ENCODE measurements around the gene CAMK2D. TPM values are rescaled to one million over a fixed set of nuclear protein-coding genes. Genes with fewer than 3 reads are reported as not detected.
"Not testable (repeated sequence)": the region's sequence is repeated elsewhere in the genome, so short reads cannot be mapped to it uniquely, and the experiment has no call there.

Gene CAMK2D
- total RNA-seq, result 10 to 100 TPM; 42.8 to 46.7 TPM

- peak within 1 kb of the TSS; percentile 97 for H3K27ac Mint-ChIP-seq
- no peaks in the 10 kb centered on the region for H3K9me3 Mint-ChIP-seq
- peak within 1 kb of the TSS; percentile 96 for H3K4me3 Mint-ChIP-seq
- H3K4me1 Mint-ChIP-seq, result peaks cover 41% of the 10 kb centered on the region
- DNase-seq, result peak; percentile 84
- H3K36me3 Mint-ChIP-seq, result peaks cover 31% of the 10 kb centered on the region
- no peaks in the 10 kb centered on the region for H3K27me3 Mint-ChIP-seq
These were observed at the start of gene CAMK2D for GRCh38 chr4:113761620-113762185. Gene CAMK2D, minus strand, starts transcription at chr4:113761738. Its CDS starts 670 bp downstream, at chr4:113761068.

DNA sequence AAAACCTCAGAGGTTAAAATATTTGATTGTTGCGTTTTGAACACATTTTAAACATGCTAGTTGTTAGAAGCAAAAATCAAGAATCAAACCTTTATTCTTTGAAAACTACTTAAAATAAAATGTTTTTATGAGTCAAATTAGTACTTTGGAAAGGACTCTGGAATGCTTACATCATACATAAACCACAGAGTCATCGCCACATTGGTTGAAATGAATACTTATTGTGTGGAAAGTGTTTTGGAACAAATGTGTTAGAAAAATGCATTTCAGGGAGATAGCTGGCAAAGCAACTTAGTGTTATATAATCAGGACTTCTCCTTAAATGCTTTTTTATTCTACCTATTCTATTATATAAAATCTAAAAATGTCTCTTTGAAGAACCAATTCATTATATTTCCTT is 49.4 kb upstream of the CAMK2D start:
- H3K4me3 Mint-ChIP-seq, result no peak overlapping the region
- peaks cover 11% of the 10 kb centered on the region for H3K4me1 Mint-ChIP-seq
- no peaks in the 10 kb centered on the region for H3K27me3 Mint-ChIP-seq
- H3K27ac Mint-ChIP-seq, result no peak overlapping the region
- no peaks in the 10 kb centered on the region for H3K9me3 Mint-ChIP-seq
- H3K36me3 Mint-ChIP-seq, result no peaks in the 10 kb centered on the region
- DNase-seq, result no peak

DNA sequence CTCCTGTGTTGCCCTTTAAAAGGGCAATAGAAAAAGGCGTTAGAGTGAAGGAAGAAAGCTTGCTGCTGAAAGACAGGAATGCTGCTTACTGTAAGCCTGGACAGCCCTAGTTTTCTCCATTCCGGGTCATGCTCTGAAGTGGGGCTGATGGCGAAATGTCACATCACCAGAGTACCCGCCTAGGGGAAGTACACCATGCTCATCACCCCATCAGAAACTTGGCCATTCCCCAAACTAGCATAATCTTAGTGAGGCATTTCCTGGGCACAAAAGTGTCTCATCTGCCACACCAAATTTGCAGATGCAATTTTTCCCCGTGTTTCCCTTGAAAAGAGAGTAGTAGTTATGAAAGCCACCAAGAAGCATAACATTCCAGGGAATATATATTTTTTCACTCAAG is 47.8 kb upstream of the CAMK2D start:
- H3K9me3 Mint-ChIP-seq, result peaks cover 3% of the 10 kb centered on the region
- H3K36me3 Mint-ChIP-seq, result no peaks in the 10 kb centered on the region
- no peaks in the 10 kb centered on the region for H3K27me3 Mint-ChIP-seq
- H3K27ac Mint-ChIP-seq, result no peak overlapping the region
- peaks cover 9% of the 10 kb centered on the region for H3K4me1 Mint-ChIP-seq
- no peak for DNase-seq
- no peak overlapping the region for H3K4me3 Mint-ChIP-seq

GRCh38 chr4:113806850-113807249 is 45.3 kb upstream of the CAMK2D start:
- Mint-ChIP-seq H3K4me3 (no peak overlapping the region), H3K36me3 (no peaks in the 10 kb centered on the region), H3K9me3 (peaks cover 6% of the 10 kb centered on the region), H3K27me3 (no peaks in the 10 kb centered on the region), H3K4me1 (peaks cover 9% of the 10 kb centered on the region), H3K27ac (no peak overlapping the region)
- DNase-seq, result no peak

DNA sequence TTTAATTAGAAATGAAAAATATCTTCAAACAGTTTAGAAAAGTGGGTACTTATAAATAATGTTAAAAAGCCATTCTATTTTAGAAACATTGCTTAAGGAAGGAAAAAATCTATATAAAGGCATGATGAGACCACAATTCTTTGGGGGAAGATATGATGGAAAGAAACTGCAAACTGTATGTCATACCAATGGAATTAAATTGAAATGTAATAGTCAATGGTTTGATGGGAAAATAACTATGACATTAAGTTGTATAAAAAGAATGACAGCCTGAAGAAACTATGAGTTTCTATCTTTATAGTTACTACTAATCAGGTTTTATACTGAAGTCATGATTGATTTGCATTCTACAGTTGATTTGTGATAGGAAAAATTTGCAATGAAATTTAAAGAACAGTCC is 40.3 kb upstream of the CAMK2D start:
- Mint-ChIP-seq H3K36me3 (no peaks in the 10 kb centered on the region), H3K9me3 (peaks cover 9% of the 10 kb centered on the region), H3K4me3 (no peak overlapping the region), H3K27me3 (no peaks in the 10 kb centered on the region), H3K27ac (no peak overlapping the region), H3K4me1 (peaks cover 2% of the 10 kb centered on the region)
- no peak for DNase-seq

GRCh38 chr4:113796381-113796780 is 34.8 kb upstream of the CAMK2D start:
- not testable (repeated sequence) for H3K36me3 Mint-ChIP-seq, H3K4me3 Mint-ChIP-seq, H3K27me3 Mint-ChIP-seq, H3K4me1 Mint-ChIP-seq, DNase-seq, H3K27ac Mint-ChIP-seq
- H3K9me3 Mint-ChIP-seq, result peaks cover 25% of the 10 kb centered on the region

GRCh38 chr4:113790478-113790877 is 28.9 kb upstream of the CAMK2D start:
- Mint-ChIP-seq H3K9me3 (peaks cover 25% of the 10 kb centered on the region), H3K27ac (no peak overlapping the region), H3K4me1 (no peaks in the 10 kb centered on the region), H3K4me3 (no peak overlapping the region), H3K27me3 (no peaks in the 10 kb centered on the region), H3K36me3 (peaks cover 6% of the 10 kb centered on the region)
- no peak for DNase-seq

- DNase-seq, result no peak
- H3K27ac Mint-ChIP-seq, result no peak overlapping the region
- no peaks in the 10 kb centered on the region for H3K27me3 Mint-ChIP-seq
- peaks cover 9% of the 10 kb centered on the region for H3K4me1 Mint-ChIP-seq
- no peak overlapping the region for H3K4me3 Mint-ChIP-seq
- peaks cover 18% of the 10 kb centered on the region for H3K9me3 Mint-ChIP-seq
- H3K36me3 Mint-ChIP-seq, result peaks cover 6% of the 10 kb centered on the region
These were observed 27.4 kb upstream of the CAMK2D start for GRCh38 chr4:113788888-113789287.

GRCh38 chr4:113785781-113786180 is 24.2 kb upstream of the CAMK2D start:
- Mint-ChIP-seq H3K36me3 (peaks cover 5% of the 10 kb centered on the region), H3K9me3 (peaks cover 5% of the 10 kb centered on the region), H3K27me3 (no peaks in the 10 kb centered on the region), H3K4me3 (no peak overlapping the region), H3K4me1 (peaks cover 15% of the 10 kb centered on the region), H3K27ac (no peak overlapping the region)
- no peak for DNase-seq

DNA sequence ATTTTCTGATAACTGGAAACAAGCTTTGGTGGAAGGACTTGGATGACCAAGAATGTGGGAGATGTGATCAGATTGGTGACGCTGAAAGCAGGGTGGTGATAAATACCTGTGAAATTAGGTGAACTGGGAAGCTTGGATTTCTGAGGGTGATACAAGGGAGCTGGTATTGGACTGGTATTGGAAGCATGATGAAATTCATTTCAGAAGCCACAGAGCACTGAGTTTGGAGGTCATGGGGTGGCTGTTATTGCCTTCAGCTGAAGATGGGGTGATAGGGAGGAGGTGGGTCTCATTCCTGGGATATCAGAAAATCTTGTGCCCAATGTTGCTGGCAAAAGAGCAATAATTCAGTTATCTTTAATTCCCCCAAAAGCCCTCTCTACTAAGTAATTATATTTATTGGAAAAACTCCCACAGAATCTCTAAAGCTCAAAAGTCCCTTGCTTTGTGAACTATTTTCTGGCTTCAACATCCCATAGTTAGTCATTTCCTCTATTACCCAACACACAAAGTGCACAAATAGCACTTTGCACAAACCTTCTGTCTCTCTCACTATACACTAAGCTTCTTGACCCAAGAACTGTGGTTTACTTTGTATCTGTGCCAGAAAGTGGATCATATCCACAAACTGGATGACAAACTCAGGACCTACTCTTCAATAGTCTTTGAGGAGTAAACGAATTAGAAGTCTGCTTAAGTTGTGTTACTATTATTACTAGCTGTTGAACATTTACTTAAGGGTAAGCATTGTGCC is 23.1 kb upstream of the CAMK2D start:
- Mint-ChIP-seq H3K4me1 (peaks cover 15% of the 10 kb centered on the region), H3K36me3 (peaks cover 5% of the 10 kb centered on the region), H3K4me3 (no peak overlapping the region), H3K27me3 (no peaks in the 10 kb centered on the region), H3K9me3 (peaks cover 5% of the 10 kb centered on the region), H3K27ac (peak overlapping the region; percentile 6)
- no peak for DNase-seq

DNA sequence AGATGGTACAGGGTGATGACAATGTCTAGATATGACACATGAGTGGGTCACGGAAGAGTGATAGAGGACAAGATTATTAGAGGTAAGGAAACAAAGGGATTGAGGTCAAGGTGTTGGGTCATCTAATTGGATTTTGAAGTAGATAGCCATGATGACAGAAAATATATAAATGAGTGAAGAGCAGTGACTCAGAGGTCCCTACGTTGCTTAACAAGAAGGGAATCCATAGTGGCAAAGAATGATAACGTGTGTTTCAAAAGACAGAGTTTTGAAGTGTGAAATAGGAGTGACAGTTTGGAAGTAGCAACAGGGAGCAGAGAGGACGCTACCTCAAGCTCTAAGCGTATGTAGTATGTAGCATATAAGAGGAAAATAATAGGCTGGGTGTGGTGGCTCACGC is 22.2 kb upstream of the CAMK2D start:
- H3K4me1 Mint-ChIP-seq, result peaks cover 15% of the 10 kb centered on the region
- H3K9me3 Mint-ChIP-seq, result peaks cover 5% of the 10 kb centered on the region
- DNase-seq, result no peak

DNA sequence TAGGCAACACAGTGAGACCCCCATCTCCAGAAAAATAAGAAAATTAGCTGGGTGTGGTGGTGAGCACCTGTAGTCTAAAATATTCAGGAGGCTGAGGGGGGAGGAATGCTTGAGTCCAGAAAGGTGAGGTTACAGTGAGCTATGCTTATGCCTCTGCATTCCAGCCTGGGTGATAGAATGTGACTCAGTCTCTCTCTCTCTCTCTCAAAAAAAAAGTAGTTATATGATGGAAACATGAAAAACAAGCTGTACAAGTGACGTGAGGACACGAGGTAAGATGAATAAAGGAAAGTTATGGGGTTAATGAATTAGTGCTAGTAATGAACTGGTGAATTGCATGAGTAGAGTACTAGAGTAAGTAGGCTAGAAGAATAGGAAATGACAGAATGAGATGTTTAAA is 21.8 kb upstream of the CAMK2D start:
- peaks cover 5% of the 10 kb centered on the region for H3K36me3 Mint-ChIP-seq
- H3K4me1 Mint-ChIP-seq, result peaks cover 15% of the 10 kb centered on the region
- peaks cover 5% of the 10 kb centered on the region for H3K9me3 Mint-ChIP-seq
- H3K4me3 Mint-ChIP-seq, result no peak overlapping the region
- H3K27ac Mint-ChIP-seq, result no peak overlapping the region
- no peaks in the 10 kb centered on the region for H3K27me3 Mint-ChIP-seq
- DNase-seq, result no peak

More for the DNA sequence above, 22.2 kb upstream of the CAMK2D start:
- Mint-ChIP-seq H3K27me3 (no peaks in the 10 kb centered on the region), H3K36me3 (peaks cover 5% of the 10 kb centered on the region), H3K27ac (no peak overlapping the region), H3K4me3 (no peak overlapping the region)

DNA sequence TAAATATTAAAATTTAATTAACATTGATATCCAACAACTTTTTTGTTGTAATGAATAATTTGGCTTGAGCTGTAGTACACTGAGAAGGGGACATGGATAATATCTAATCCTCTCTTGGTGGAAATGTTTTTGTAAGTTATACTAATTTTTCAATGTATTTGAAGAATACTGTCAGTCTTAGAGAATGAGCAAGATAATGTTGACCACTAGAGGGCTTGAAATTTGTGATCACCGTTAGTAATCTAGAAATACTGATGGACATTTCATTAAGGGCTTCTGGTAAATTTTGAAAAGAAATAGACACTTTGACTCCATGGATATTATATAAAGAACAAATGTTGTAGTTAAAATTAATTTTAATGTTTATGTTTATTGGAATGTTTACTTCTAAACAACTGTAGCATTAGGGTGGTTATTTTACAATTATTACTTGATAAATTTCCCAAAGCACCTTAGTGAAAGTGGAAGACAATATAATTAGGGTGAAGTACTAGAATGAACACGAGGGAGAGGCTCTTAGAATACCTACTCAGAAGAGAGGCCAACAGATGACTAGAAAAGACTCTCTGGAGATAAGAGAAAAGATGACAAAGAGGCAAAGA is 20.0 kb upstream of the CAMK2D start:
- peaks cover 5% of the 10 kb centered on the region for H3K9me3 Mint-ChIP-seq
- peaks cover 15% of the 10 kb centered on the region for H3K4me1 Mint-ChIP-seq
- peaks cover 5% of the 10 kb centered on the region for H3K36me3 Mint-ChIP-seq
- H3K27me3 Mint-ChIP-seq, result no peaks in the 10 kb centered on the region
- no peak overlapping the region for H3K4me3 Mint-ChIP-seq
- no peak for DNase-seq
- H3K27ac Mint-ChIP-seq, result no peak overlapping the region

- peaks cover 4% of the 10 kb centered on the region for H3K36me3 Mint-ChIP-seq
- peaks cover 10% of the 10 kb centered on the region for H3K4me1 Mint-ChIP-seq
- no peak overlapping the region for H3K27ac Mint-ChIP-seq
- no peak overlapping the region for H3K4me3 Mint-ChIP-seq
- H3K27me3 Mint-ChIP-seq, result no peaks in the 10 kb centered on the region
- no peak for DNase-seq
- H3K9me3 Mint-ChIP-seq, result peaks cover 3% of the 10 kb centered on the region
These were observed 15.1 kb upstream of the CAMK2D start for GRCh38 chr4:113776679-113777078.

DNA sequence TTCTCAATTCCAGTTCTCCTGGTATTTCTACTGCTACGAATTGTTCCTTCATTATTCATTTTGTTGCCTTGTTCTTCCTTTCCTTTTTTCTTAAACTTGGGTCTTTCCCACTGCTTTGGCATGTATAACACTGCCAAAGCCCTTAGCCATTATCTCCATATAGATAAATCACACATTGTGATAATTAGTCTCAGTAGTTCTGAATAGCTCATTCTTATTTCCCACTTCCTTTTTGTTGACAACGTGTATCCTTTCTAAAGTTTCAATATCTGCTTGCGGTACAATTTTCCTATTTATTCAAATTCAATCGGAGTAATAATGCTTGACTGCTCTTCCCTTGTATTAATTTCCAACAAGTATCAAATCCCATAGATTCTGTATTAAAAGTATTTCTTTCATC is 14.5 kb upstream of the CAMK2D start:
- Mint-ChIP-seq H3K4me3 (no peak overlapping the region), H3K4me1 (peaks cover 11% of the 10 kb centered on the region), H3K27me3 (no peaks in the 10 kb centered on the region), H3K36me3 (peaks cover 4% of the 10 kb centered on the region), H3K9me3 (peaks cover 3% of the 10 kb centered on the region), H3K27ac (no peak overlapping the region)
- no peak for DNase-seq

GRCh38 chr4:113773756-113774155 is 12.2 kb upstream of the CAMK2D start:
- peaks cover 4% of the 10 kb centered on the region for H3K36me3 Mint-ChIP-seq
- H3K4me1 Mint-ChIP-seq, result peaks cover 27% of the 10 kb centered on the region
- no peak for DNase-seq
- no peak overlapping the region for H3K27ac Mint-ChIP-seq
- H3K9me3 Mint-ChIP-seq, result peaks cover 6% of the 10 kb centered on the region
- no peaks in the 10 kb centered on the region for H3K27me3 Mint-ChIP-seq
- no peak overlapping the region for H3K4me3 Mint-ChIP-seq
